HG03064 (cell line): ENCODE data around the gene EXOC4.
"Not testable (repeated sequence)": the region's sequence is repeated elsewhere in the genome, so short reads cannot be mapped to it uniquely, and the experiment has no call there.

Source experiments
- ATAC-seq: cut with Tn5 transposase; IDR thresholded peaks from one replicate; pipeline ENCODE4 v1.9.1; 2021; ENCODE audit warnings: low read depth; ENCODE audit not compliant: unreplicated experiment

Gene EXOC4

DNA sequence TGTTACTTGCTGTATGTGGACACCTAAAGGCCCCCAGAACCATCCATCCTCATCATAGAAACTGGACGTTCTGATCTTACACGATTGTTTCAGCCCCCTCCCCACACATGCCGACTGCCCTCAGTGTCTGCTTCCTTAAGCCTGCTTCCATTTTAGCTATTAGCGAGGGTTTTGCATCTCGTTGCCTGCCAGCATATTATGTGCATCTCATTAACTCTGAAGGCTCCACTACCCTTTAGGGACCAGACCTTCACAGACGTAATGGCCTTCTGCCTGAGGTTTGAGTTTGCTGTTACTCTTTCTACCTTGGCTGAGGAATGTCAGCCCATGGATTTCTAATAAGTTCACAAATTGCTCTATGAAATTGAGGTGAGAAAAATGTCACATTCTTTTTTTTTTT is 820.4 kb downstream of the EXOC4 start:
- no peak for ATAC-seq

DNA sequence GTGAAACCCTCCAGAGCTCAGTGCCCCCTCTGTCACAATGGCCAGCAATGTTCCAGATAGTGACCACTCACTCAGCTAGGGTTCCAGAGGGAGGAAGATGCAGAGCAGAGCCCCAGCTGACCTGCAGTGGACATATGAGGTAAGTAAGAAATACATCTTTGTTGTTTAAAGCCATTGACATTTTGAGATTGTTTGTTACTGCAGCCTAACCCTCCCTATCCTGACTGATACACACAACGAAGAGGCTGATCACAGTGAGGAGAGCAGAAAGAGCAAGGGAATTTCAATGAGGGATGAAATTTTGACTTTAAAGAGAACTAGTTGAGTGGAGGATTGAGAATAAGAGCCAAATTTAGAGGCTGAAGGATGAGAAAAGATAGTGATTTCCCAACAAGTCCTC is 822.9 kb downstream of the EXOC4 start:
- ATAC-seq, result no peak

- not testable (repeated sequence) for ATAC-seq
These were observed 824.7 kb downstream of the EXOC4 start for GRCh38 chr7:134077560-134077959.

GRCh38 chr7:134078991-134079390 is 826.1 kb downstream of the EXOC4 start:
- no peak for ATAC-seq

GRCh38 chr7:134081695-134082094 is 828.8 kb downstream of the EXOC4 start:
- no peak for ATAC-seq

DNA sequence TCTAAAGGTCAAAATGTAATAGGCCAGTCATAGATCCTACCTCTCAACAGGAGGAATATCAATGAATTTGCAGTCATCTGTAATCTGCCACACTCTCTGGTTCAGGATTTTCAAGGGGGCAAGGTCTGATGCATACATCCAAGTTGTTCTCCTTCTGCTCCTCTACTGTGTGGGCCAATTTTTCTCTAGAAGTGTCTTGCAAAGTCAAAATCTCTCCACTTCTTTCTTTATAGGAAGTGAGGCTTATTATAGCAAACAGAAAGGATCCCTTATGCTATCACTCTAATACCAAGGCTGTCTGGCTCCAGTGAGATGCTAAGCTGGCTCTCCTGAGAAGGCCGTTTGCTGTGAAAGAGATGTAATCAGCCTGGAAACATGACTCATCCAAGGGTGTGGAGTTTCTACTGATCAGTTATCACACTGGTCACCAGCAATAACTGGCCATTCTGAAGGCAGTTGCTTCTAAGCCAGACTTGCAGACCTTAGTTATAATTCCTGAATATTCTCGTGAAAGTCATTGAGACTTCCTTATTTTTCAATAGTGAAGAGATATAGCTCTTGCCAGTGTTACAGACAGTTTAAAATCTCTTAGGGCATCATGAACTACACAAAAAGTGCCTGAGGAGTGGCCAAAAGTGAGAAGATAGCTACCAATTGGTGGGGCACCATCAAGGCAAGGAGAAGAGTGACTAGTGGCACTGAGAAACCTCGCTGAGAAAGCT is 831.0 kb downstream of the EXOC4 start:
- no peak for ATAC-seq

DNA sequence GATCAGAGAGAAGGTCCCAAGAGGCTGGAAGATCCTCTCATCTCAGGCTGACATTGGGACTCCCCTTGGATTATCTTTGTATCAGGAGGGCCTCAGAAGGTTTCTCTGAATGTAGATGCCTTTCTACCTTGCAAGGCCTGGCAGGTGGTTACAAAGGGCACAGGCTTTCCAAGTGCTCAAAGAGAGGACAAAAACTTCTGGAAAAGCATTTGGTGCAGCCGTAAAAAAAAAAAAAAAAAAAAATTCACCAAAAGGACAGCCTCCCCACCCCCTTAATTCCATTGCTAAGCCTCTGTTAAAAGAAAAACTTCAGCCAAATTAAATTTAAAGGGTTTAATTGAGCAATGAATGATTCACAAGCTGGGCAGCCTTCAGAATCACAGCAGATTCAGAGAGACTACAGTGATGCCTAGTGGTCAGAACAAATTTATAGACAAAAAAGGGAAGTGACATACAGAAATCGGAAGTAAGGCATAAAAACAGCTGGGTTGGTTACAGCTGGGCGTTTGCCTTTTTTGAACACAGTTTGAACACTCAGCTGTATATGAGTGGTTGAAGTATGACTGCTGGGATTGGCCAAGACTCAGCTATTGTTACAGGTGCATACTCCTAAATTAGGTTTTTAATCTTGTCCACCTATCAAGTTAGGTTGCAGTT is 831.7 kb downstream of the EXOC4 start:
- ATAC-seq, result no peak

DNA sequence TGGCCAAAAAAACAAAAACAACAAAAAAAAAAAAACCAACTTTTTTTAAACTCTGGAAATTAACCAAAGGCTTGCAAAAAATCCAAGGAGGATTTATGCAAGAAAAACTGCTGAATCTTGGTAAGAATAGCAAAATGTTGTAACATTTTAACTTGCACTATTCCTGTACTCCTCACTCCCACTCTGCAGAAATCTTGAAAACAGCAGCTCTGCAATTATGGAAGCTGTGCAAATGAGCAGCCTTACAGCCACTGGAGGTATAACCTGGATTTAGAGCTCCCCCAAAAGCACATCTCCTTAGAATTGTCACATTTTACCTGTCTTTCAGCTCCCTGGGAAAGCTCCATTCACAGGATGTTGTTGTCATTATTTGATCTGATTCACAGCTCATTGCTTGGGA is 832.4 kb downstream of the EXOC4 start:
- no peak for ATAC-seq

GRCh38 chr7:134086998-134087735 is 834.3 kb downstream of the EXOC4 start:
- ATAC-seq, result no peak

DNA sequence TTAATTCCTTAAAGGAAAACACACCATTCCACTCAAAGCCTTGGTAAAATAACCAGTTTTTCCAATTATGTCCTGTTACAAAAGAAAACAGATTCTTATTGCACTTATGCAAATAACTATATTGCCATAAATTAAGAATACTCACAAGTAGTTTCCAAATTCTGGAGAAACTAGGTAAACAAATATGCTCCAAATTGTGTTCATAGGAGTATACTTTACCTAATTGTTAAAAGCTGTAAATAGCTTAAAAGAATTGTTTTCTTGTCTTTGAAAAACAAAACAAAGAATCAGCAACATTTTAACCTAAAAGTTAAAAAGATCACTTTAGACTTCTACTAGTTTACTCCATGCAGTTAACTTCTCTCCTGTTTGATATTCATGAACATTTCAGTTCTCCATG is 835.3 kb downstream of the EXOC4 start:
- no peak for ATAC-seq

DNA sequence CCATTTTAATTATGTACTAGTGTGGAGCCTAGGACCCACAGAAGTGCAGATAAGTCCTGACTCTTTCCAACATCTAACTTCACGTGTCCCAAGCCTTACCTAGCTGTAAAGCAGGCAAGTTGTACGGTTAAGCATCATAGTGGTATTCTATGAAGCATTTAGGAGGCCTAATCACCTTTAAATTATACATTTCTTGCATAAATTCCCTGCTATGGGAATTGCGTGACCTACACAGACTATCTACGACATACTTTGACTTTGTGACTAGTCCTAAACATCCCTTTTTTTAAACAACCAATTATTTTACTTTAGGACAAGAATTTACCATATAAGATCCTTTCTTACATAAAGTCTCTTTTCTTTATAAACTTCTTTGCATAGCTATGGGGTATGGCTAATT is 836.6 kb downstream of the EXOC4 start:
- no peak for ATAC-seq

DNA sequence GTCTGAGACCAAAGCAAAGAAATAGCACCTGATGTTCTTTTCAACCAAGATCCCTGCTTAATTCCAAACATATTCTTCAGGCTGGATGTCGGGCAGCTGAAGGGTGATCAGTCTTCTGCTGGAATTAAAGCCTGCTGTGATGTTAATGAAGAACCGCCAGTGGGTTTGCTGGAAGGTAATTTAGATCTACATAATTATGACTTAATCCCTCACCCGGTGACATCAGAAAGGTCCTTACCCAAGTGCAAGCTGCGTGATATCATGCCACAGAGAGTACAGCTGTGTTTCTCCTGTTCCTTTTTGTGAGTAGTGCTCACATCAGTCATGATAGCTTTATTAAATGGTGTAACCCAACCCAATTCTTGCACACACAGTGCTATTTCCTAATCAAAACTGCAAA is 845.2 kb downstream of the EXOC4 start:
- no peak for ATAC-seq

DNA sequence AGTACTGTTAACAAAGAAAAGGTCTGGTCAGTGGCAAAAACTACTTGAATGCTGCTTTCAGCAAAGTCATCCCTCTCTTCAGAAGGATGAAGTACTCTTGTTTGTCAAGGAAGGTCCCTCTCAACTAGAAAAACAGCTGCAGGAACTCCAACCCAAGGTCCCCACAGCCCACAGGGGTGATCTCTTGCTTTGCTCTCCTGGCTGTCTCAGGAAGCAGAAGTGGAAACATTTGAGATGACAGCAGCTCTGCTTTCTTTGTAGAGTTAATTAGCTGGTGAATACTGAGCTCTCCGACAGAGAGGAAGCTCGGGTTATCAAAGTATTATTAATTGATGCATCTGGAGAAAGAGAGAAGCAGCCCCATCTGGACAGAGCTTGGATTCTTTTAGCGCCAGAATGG is 848.8 kb downstream of the EXOC4 start:
- ATAC-seq, result no peak

- ATAC-seq, result no peak
These were observed 851.3 kb downstream of the EXOC4 start for GRCh38 chr7:134104166-134104565.

DNA sequence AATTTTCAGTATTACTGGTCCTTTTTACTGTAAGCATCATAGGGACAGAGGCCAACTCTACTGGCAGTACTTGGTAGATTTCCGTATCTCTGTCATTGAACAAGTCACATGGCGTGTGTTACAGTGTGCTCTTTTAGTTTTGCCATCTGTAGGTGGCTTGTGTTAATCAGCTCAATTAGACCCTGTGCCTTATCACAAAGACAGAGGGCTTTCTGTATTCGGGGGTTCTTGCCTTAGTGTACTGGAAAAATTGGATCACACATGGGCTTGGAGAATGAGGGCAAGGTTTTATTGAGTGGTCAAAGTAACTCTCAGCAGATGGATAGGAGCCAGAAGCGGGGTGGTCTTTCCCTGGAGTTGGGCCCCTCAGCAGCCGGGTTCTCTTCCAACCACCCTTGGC is 853.0 kb downstream of the EXOC4 start:
- ATAC-seq, result no peak

DNA sequence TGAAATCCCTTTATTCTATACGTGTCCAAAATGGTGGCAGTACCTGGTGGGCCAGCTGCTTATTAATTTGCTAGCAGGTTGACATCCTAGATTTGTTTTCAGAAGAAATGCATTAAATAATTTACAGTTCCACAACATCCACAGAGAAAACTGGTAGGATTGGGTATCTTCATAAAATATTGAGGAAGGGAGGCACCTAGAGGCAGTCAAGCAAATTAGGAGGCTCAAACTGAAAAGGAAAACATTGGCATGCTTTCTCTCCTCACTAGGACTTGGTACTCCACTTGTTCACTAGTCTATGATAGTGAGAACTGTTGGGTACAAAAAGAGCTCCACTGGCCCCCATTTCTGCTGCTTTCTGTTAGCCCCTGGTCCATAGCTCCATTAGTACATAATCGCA is 855.9 kb downstream of the EXOC4 start:
- no peak for ATAC-seq

- no peak for ATAC-seq
These were observed 860.8 kb downstream of the EXOC4 start for GRCh38 chr7:134113655-134114054.

DNA sequence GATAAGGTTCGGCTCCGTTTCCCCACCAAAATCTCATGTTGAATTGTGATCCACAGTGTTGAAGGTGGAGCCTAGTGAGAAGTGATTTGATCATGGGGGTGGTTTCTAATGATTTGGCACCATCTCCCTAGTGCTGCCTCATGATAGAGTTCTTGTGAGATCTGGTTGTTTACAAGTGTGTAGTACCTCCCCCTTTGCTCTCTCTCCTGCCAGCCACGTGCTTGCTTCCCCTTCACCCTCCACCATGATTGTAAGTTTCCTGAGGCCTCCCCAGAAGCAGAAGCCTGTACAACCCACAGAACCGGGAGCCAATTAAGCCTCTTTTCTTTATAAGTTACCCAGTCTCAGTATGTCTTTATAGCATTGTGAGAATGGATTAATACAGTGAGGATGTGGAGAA is 862.1 kb downstream of the EXOC4 start:
- no peak for ATAC-seq
